Ishikawa (cell line): ENCODE results near the gene MAP2K1.

Experiments used
- CEBPB ChIP-seq: IDR thresholded peaks from 2 replicates; pipeline ENCODE4 v1.6.1; 2012
- CREB1 ChIP-seq: IDR thresholded peaks from 2 replicates; pipeline ENCODE4 v1.6.1; 2012; ENCODE audit warnings: low read depth
- EGR1 ChIP-seq: IDR thresholded peaks from 2 replicates; pipeline ENCODE4 v1.6.1; 2012
- EP300 ChIP-seq: IDR thresholded peaks from 2 replicates; pipeline ENCODE4 v1.6.1; 2012; ENCODE audit warnings: borderline replicate concordance
- MAX ChIP-seq: IDR thresholded peaks from 2 replicates; pipeline ENCODE4 v1.6.1; 2012
- NFIC ChIP-seq: IDR thresholded peaks from 2 replicates; pipeline ENCODE4 v1.6.1; 2012
- RAD21 ChIP-seq: IDR thresholded peaks from 2 replicates; pipeline ENCODE4 v1.6.1; 2012; ENCODE audit warnings: low read depth
- REST ChIP-seq: IDR thresholded peaks from 2 replicates; pipeline ENCODE4 v1.6.1; 2012; ENCODE audit warnings: low read depth, mild to moderate bottlenecking
- TAF1 ChIP-seq: IDR thresholded peaks from 2 replicates; pipeline ENCODE4 v1.6.1; 2012; ENCODE audit warnings: low read depth, mild to moderate bottlenecking
- YY1 ChIP-seq: IDR thresholded peaks from 2 replicates; pipeline ENCODE4 v1.6.1; 2012; ENCODE audit warnings: low read depth

- TF ChIP-seq YY1 (no peak), CEBPB (no peak), MAX (no peak), EP300 (no peak), REST (no peak), CREB1 (no peak), TAF1 (no peak), NFIC (no peak), EGR1 (no peak), RAD21 (no peak)
Observed at GRCh38 chr15:66389098-66389858, 2.6 kb downstream of the MAP2K1 start.
